Endometrial microvascular endothelial cells (primary cell): Measurements from ENCODE around the gene FOS. TPM values are rescaled to one million over a fixed set of nuclear protein-coding genes. Genes with fewer than 3 reads are reported as not detected.

Experiments used
- total RNA-seq: library from RNA; depleted of rRNA; stranded (reverse); fragments of >200 nt; gene quantifications from one replicate; pipeline ENCODE4 v1.2.3, GENCODE V29; 2015; ENCODE audit errors: inconsistent ontology term

FOS gene
- total RNA-seq, 1 donor from 2014 or later, result 16.9 TPM

Other genes starting within 250 kb of the FOS start
- gene MLH3, start 227.4 kb upstream of the FOS start, total RNA-seq, result 13.9 TPM
- gene ACYP1, start 214.8 kb upstream of the FOS start, total RNA-seq, result 26.0 TPM
- gene ZC2HC1C, start 209.2 kb upstream of the FOS start, total RNA-seq, result 1.5 TPM
- gene NEK9, start 151.8 kb upstream of the FOS start, total RNA-seq, result 12.8 TPM
- 325 TPM for gene TMED10, start 102.2 kb upstream of the FOS start, total RNA-seq
- gene JDP2, start 149.2 kb downstream of the FOS start, total RNA-seq, result 2.0 TPM
- gene BATF, start 243.6 kb downstream of the FOS start, total RNA-seq, result not detected